ENCODE data around the gene LYRM9. TPM values are rescaled to one million over a fixed set of nuclear protein-coding genes. Genes with fewer than 3 reads are reported as not detected.

The LYRM9 gene
- total RNA-seq, 1 donor from 2014 or later, result 22.2 TPM

DNA sequence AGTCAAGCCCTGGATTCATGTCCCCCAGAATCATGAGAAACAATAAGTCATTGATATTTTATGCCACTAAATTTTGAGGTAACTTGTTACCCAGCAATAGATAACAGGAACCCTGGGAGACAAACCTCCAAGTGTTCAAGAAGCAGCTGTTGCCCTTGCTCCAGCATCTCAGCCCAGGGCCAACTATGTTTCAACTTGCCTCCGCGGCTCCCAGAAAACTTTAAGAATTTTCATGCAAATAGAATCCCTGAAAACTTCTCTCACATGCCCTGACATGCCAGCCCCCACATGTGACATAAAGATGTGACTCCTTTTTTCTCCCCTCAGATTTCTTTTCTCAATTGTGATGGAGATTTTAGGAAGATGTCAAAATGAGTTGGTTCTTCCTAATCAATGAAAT lies 22.8 kb downstream of the LYRM9 start:
- H3K27me3 ChIP-seq, result no peaks in the 10 kb centered on the region
- no peaks in the 10 kb centered on the region for H3K36me3 ChIP-seq
- no peak for DNase-seq (ENCODE audit: low spot score in 2 of 2)
- H3K4me1 ChIP-seq, result no peaks in the 10 kb centered on the region
- H3K4me3 ChIP-seq, result no peak overlapping the region
- intact Hi-C loops (cut with DNase I), result no loop called here
- TF ChIP-seq, protein P1, sequence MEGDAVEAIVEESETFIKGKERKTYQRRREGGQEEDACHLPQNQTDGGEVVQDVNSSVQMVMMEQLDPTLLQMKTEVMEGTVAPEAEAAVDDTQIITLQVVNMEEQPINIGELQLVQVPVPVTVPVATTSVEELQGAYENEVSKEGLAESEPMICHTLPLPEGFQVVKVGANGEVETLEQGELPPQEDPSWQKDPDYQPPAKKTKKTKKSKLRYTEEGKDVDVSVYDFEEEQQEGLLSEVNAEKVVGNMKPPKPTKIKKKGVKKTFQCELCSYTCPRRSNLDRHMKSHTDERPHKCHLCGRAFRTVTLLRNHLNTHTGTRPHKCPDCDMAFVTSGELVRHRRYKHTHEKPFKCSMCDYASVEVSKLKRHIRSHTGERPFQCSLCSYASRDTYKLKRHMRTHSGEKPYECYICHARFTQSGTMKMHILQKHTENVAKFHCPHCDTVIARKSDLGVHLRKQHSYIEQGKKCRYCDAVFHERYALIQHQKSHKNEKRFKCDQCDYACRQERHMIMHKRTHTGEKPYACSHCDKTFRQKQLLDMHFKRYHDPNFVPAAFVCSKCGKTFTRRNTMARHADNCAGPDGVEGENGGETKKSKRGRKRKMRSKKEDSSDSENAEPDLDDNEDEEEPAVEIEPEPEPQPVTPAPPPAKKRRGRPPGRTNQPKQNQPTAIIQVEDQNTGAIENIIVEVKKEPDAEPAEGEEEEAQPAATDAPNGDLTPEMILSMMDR (IDR thresholded peaks at IDR 0.05), result no peak
- no peak overlapping the region for H3K27ac ChIP-seq
- H3K9me3 ChIP-seq, result no peaks in the 10 kb centered on the region

DNA sequence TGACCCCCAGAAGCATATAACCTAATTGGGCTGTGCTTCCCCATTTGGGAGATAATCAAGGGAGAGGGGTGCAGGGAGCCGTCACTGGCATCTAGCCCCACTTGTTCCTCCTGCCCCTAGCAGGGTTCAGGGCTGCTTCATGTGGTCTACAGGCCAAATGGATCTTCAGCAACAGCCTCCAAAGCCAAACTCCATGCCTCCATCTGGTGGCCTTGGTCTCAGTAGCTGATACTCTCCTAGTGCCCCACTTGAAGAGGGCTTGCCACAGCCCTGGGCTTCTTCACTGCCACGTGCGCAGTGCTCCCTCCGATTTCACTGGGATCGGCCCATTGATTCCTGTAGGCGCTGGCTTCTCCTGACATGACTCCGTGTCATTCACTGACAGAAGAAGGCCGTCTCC lies 24.6 kb downstream of the LYRM9 start:
- no peak overlapping the region for H3K4me3 ChIP-seq
- no peak overlapping the region for H3K27ac ChIP-seq
- TF ChIP-seq, protein P1 (IDR thresholded peaks at IDR 0.05), result no peak
- H3K4me1 ChIP-seq, result no peaks in the 10 kb centered on the region
- intact Hi-C loops (cut with DNase I), result no loop called here
- no peaks in the 10 kb centered on the region for H3K36me3 ChIP-seq
- DNase-seq (ENCODE audit: low spot score in 2 of 2), result no peak
- no peaks in the 10 kb centered on the region for H3K27me3 ChIP-seq
- H3K9me3 ChIP-seq, result no peaks in the 10 kb centered on the region

DNA sequence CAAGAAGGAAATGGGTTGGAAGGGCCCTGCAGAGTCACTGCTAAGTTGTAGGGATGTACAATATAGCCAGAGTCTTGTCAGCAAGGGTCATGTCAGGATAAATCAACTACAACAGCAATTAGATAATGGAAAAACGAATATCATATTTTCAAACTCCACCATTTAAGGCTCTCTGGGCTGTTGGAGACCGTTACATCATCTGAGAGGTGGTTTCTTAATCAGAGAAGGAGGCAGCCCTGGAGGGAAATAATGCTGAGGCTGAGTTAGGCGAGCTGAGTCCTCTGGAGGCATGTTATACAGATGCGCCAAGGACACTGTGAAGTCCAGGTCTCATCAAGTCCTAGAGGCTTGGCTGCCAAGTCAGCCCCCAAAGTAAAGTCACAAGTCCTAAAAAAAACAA lies 30.3 kb downstream of the LYRM9 start:
- TF ChIP-seq, protein P1 (IDR thresholded peaks at IDR 0.05), result no peak
- no peak overlapping the region for H3K27ac ChIP-seq

DNA sequence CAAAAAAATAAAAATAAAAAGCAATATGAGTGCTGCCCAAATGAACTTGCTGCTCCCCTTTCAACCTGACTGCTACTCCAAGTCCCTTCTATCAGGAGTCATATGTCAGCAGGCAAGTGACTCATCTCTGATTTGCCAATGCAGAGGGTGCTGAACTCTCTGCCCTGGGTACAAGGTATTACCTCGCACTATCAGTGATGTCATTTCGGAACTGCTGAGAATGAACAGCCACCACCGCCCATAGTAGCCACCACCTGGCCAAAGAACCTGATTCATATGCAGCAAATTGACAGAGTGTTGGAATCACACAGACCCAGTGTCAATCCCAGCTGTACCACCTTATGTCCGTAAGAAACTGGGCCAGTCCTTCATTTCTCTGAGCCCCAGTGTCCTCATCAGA lies 31.2 kb downstream of the LYRM9 start:
- TF ChIP-seq, protein P1 (IDR thresholded peaks at IDR 0.05), result no peak
- H3K27ac ChIP-seq, result no peak overlapping the region
- H3K36me3 ChIP-seq, result no peaks in the 10 kb centered on the region
- DNase-seq (ENCODE audit: low spot score in 2 of 2), result no peak
- no peaks in the 10 kb centered on the region for H3K27me3 ChIP-seq
- intact Hi-C loops (cut with DNase I), result no loop called here
- H3K9me3 ChIP-seq, result no peaks in the 10 kb centered on the region
- no peaks in the 10 kb centered on the region for H3K4me1 ChIP-seq
- no peak overlapping the region for H3K4me3 ChIP-seq

More for the DNA sequence above, 30.3 kb downstream of the LYRM9 start:
- Histone ChIP-seq H3K9me3 (no peaks in the 10 kb centered on the region), H3K4me1 (no peaks in the 10 kb centered on the region), H3K36me3 (no peaks in the 10 kb centered on the region), H3K27me3 (no peaks in the 10 kb centered on the region), H3K4me3 (no peak overlapping the region)
- intact Hi-C loops (cut with DNase I), result no loop called here
- no peak for DNase-seq (ENCODE audit: low spot score in 2 of 2)

- H3K36me3 ChIP-seq, result no peaks in the 10 kb centered on the region
- no peaks in the 10 kb centered on the region for H3K4me1 ChIP-seq
- H3K9me3 ChIP-seq, result no peaks in the 10 kb centered on the region
- TF ChIP-seq, protein P1 (IDR thresholded peaks at IDR 0.05), result no peak
- H3K4me3 ChIP-seq, result no peak overlapping the region
- H3K27me3 ChIP-seq, result no peaks in the 10 kb centered on the region
- no peak for DNase-seq (ENCODE audit: low spot score in 2 of 2)
- intact Hi-C loops (cut with DNase I), result no loop called here
- H3K27ac ChIP-seq, result no peak overlapping the region
These were observed 32.0 kb downstream of the LYRM9 start for GRCh38 chr17:27860971-27861664.

All from ascending aorta (tissue), 2 donors.